HepG2 (cell line): ENCODE results near the gene CLPX. TPM values are rescaled to one million over a fixed set of nuclear protein-coding genes. Genes with fewer than 3 reads are reported as not detected.
A peak's percentile ranks its signal among the peaks of the same experiment; 100 is the strongest.

Source experiments
- ATF7 ChIP-seq, 2 experiments: fragments of 450-650 bp in 1 of 2; sonication (generic) in 1 of 2; formaldehyde crosslinking in 1 of 2; IDR thresholded peaks; 2 replicates each; pipeline versions ENCODE4 v1.4.0 to v1.6.1; 2016 to 2020; ENCODE audit warnings: antibody characterized with exemption in 1 of 2, mild to moderate bottlenecking in 1 of 2, missing genetic modification reagents in 1 of 2
- CBFB ChIP-seq: sonication (generic); formaldehyde crosslinking; IDR thresholded peaks from 2 replicates; pipeline ENCODE4 v1.4.0; 2020; ENCODE audit warnings: missing genetic modification reagents
- DNMT3B ChIP-seq: conservative IDR thresholded peaks from 2 replicates; pipeline ENCODE4 v1.6.1; 2016; ENCODE audit warnings: missing biosample characterization, control low read depth
- EP300 ChIP-seq, 3 experiments: sonication (generic) in 1 of 3; formaldehyde crosslinking in 1 of 3; IDR thresholded peaks; 2 replicates each; pipeline versions ENCODE4 v1.5.1 to v1.6.1; 2011 to 2020; ENCODE audit warnings: low read depth in 2 of 3, low read length in 2 of 3, borderline replicate concordance in 1 of 3, improper control_type of control experiment in 1 of 3, mild to moderate bottlenecking in 1 of 3, missing genetic modification reagents in 1 of 3, moderate library complexity in 1 of 3
- FOXP1 ChIP-seq, 2 experiments: fragments of 450-650 bp in 1 of 2; IDR thresholded peaks; 2 replicates each; pipeline ENCODE4 v1.6.1; 2017 to 2018; ENCODE audit warnings: antibody characterized with exemption in 1 of 2
- HMG20A ChIP-seq: IDR thresholded peaks from 2 replicates; pipeline ENCODE4 v1.6.1; 2016; ENCODE audit warnings: borderline replicate concordance
- HOXA5 ChIP-seq: sonication (generic); formaldehyde crosslinking; IDR thresholded peaks from 2 replicates; pipeline ENCODE4 v1.4.0; 2020; ENCODE audit warnings: missing genetic modification reagents
- ZC3H13 ChIP-seq: sonication (generic); formaldehyde crosslinking; IDR thresholded peaks from 2 replicates; pipeline ENCODE4 v1.8.1; 2023; ENCODE audit warnings: mild to moderate bottlenecking, missing genetic modification reagents, moderate library complexity
- polyA plus RNA-seq, 8 experiments: library from polyadenylated mRNA; depleted of rRNA in 3 of 8; stranded (reverse) in 7 of 8; unstranded in 1 of 8; fragments of >200 nt; fragmentation: Illumina TruSeq in 4 of 8; extraction: Trizol in 4 of 8; gene quantifications; 2 replicates each; pipeline versions ENCODE4 v1.2.1 to v1.2.3, GENCODE V29; 2011 to 2016; ENCODE audit warnings: low read depth in 4 of 8, missing spikeins in 1 of 8, mixed read lengths in 1 of 8; ENCODE audit not compliant: insufficient read depth in 1 of 8
- total RNA-seq, 5 experiments: library from RNA; depleted of rRNA; stranded (reverse); fragments of >200 nt; fragmentation: Illumina TruSeq; extraction: Trizol; gene quantifications; 2 replicates each; pipeline ENCODE4 v1.2.3, GENCODE V29; 2016; ENCODE audit warnings: low read depth in 1 of 5
- TF ChIP-seq, protein P1 (sequence below): sonication (generic); formaldehyde crosslinking; IDR thresholded peaks from 2 replicates; pipeline ENCODE4 v1.8.0; 2022; ENCODE audit warnings: mild to moderate bottlenecking, missing genetic modification reagents; ENCODE audit not compliant: insufficient replicate concordance
- TF ChIP-seq, protein P2 (sequence below): sonication (generic); formaldehyde crosslinking; IDR thresholded peaks from 2 replicates; pipeline ENCODE4 v1.4.0; 2020; ENCODE audit warnings: missing genetic modification reagents
- TF ChIP-seq, protein P3 (sequence below): sonication (generic); formaldehyde crosslinking; IDR thresholded peaks from 2 replicates; pipeline ENCODE4 v1.4.0; 2020; ENCODE audit warnings: missing genetic modification reagents, borderline replicate concordance
- TF ChIP-seq, protein P4 (sequence below): sonication (generic); formaldehyde crosslinking; IDR thresholded peaks from 2 replicates; pipeline ENCODE4 v1.4.0; 2020; ENCODE audit warnings: mild to moderate bottlenecking, missing genetic modification reagents

CLPX gene
- total and polyA plus RNA-seq, 2 of the 13 experiments (the other 11 are each of a cell fraction or from before 2014, with no cell fraction given): 33.9 to 61.3 TPM

DNA sequence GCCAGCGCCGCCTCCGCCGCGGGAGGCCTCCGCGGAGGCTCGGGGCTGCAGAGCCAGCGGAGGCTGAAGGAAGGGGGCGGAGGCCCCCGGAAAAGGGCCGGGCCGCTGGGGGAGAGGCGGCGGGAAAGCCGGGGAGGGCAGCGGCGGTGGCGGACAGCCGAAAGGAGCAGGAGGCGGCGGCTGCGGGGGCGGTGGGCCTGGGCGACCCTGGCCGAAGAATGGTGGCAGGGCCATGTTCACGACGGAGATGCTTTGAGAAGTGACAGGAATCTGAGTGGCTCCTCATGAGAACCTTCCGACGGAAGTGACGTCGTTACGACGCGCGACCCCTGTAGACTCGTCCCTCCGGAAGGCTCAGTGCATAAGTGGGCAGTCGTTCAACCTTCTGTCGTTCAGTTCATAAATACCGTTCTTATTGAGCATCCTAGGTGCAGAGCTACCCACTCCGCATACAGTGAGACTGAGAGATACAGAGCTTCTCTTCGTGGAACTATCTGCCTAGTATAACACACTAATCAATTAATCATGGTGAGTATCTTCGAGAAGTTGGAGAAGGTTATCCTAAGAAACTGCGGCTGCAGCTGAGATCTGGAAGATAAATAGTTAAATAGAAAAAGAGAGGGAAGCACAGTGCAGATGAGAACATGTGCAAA, 51.5 kb downstream of the CLPX start, which contains the start of gene PDCD7 (continued):
- TF ChIP-seq, protein P1, sequence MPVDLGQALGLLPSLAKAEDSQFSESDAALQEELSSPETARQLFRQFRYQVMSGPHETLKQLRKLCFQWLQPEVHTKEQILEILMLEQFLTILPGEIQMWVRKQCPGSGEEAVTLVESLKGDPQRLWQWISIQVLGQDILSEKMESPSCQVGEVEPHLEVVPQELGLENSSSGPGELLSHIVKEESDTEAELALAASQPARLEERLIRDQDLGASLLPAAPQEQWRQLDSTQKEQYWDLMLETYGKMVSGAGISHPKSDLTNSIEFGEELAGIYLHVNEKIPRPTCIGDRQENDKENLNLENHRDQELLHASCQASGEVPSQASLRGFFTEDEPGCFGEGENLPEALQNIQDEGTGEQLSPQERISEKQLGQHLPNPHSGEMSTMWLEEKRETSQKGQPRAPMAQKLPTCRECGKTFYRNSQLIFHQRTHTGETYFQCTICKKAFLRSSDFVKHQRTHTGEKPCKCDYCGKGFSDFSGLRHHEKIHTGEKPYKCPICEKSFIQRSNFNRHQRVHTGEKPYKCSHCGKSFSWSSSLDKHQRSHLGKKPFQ (CRISPR knock-in tag): peak; percentile 54
- TF ChIP-seq CBFB (CRISPR knock-in tag): 0 out of 2 replicates have a peak, but pooled peaks have one; percentile 33
- TF ChIP-seq ZC3H13 (CRISPR knock-in tag): no peak; the same call in 1 of the 2 replicates
- no peak for TF ChIP-seq HMG20A
- no peak for TF ChIP-seq HOXA5
- no peak for TF ChIP-seq FOXP1 (IDR thresholded peaks at IDR 0.05)
- TF ChIP-seq FOXP1 (CRISPR knock-in tag; IDR thresholded peaks at IDR 0.05): no peak
- TF ChIP-seq DNMT3B: no peak
- TF ChIP-seq, protein P2, sequence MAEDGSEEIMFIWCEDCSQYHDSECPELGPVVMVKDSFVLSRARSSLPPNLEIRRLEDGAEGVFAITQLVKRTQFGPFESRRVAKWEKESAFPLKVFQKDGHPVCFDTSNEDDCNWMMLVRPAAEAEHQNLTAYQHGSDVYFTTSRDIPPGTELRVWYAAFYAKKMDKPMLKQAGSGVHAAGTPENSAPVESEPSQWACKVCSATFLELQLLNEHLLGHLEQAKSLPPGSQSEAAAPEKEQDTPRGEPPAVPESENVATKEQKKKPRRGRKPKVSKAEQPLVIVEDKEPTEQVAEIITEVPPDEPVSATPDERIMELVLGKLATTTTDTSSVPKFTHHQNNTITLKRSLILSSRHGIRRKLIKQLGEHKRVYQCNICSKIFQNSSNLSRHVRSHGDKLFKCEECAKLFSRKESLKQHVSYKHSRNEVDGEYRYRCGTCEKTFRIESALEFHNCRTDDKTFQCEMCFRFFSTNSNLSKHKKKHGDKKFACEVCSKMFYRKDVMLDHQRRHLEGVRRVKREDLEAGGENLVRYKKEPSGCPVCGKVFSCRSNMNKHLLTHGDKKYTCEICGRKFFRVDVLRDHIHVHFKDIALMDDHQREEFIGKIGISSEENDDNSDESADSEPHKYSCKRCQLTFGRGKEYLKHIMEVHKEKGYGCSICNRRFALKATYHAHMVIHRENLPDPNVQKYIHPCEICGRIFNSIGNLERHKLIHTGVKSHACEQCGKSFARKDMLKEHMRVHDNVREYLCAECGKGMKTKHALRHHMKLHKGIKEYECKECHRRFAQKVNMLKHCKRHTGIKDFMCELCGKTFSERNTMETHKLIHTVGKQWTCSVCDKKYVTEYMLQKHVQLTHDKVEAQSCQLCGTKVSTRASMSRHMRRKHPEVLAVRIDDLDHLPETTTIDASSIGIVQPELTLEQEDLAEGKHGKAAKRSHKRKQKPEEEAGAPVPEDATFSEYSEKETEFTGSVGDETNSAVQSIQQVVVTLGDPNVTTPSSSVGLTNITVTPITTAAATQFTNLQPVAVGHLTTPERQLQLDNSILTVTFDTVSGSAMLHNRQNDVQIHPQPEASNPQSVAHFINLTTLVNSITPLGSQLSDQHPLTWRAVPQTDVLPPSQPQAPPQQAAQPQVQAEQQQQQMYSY: no peak
- 0 out of 4 replicates have a peak, but pooled peaks of 1 of the 2 experiments have one; percentile 32 for TF ChIP-seq EP300 (IDR thresholded peaks at IDR 0.05; ENCODE audit: low read depth in 2 of 2, low read length in 2 of 2)
- TF ChIP-seq EP300 (CRISPR knock-in tag; IDR thresholded peaks at IDR 0.05; ENCODE audit: borderline replicate concordance): 0 out of 2 replicates have a peak, but pooled peaks have one; percentile 9
- TF ChIP-seq, protein P3, sequence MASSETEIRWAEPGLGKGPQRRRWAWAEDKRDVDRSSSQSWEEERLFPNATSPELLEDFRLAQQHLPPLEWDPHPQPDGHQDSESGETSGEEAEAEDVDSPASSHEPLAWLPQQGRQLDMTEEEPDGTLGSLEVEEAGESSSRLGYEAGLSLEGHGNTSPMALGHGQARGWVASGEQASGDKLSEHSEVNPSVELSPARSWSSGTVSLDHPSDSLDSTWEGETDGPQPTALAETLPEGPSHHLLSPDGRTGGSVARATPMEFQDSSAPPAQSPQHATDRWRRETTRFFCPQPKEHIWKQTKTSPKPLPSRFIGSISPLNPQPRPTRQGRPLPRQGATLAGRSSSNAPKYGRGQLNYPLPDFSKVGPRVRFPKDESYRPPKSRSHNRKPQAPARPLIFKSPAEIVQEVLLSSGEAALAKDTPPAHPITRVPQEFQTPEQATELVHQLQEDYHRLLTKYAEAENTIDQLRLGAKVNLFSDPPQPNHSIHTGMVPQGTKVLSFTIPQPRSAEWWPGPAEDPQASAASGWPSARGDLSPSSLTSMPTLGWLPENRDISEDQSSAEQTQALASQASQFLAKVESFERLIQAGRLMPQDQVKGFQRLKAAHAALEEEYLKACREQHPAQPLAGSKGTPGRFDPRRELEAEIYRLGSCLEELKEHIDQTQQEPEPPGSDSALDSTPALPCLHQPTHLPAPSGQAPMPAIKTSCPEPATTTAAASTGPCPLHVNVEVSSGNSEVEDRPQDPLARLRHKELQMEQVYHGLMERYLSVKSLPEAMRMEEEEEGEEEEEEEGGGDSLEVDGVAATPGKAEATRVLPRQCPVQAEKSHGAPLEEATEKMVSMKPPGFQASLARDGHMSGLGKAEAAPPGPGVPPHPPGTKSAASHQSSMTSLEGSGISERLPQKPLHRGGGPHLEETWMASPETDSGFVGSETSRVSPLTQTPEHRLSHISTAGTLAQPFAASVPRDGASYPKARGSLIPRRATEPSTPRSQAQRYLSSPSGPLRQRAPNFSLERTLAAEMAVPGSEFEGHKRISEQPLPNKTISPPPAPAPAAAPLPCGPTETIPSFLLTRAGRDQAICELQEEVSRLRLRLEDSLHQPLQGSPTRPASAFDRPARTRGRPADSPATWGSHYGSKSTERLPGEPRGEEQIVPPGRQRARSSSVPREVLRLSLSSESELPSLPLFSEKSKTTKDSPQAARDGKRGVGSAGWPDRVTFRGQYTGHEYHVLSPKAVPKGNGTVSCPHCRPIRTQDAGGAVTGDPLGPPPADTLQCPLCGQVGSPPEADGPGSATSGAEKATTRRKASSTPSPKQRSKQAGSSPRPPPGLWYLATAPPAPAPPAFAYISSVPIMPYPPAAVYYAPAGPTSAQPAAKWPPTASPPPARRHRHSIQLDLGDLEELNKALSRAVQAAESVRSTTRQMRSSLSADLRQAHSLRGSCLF (CRISPR knock-in tag): no peak
- TF ChIP-seq, protein P4, sequence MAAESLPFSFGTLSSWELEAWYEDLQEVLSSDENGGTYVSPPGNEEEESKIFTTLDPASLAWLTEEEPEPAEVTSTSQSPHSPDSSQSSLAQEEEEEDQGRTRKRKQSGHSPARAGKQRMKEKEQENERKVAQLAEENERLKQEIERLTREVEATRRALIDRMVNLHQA: no peak
- no peak for TF ChIP-seq ATF7 (IDR thresholded peaks at IDR 0.05)
- no peak for TF ChIP-seq ATF7 (CRISPR knock-in tag; IDR thresholded peaks at IDR 0.05)
